ENCODE data around the gene CATSPER3.

Gene CATSPER3

DNA sequence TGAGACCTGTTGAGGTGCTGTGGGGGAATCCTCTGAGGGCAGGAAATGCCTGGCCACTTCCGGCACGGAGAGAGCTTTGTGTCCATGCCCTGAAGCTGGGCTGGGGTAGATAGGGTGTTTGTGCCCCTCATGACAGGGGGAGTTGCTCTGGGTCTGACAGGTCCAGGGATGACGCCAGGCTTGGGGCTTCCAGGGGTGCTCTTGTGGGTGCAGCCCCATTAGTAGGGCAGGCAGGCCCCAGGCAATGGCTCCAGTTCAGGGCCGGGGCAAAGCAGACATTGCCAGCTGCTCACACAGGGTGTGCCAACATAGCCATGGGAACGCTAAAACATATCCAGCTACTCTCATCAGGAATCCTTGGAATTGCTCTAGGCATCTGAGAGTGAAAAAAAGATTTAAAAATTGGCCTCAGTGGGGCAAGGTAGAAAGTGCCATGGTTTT lies 45.3 kb downstream of the CATSPER3 start:
- H3K27ac ChIP-seq (replicated peaks) = no peak overlapping the region
- no peak overlapping the region for H3K4me3 ChIP-seq (replicated peaks; ENCODE audit: insufficient read depth, low read length)
- TF ChIP-seq GABPA (IDR thresholded peaks at IDR 0.05; ENCODE audit: low read depth) = no peak
- TF ChIP-seq, protein P1, sequence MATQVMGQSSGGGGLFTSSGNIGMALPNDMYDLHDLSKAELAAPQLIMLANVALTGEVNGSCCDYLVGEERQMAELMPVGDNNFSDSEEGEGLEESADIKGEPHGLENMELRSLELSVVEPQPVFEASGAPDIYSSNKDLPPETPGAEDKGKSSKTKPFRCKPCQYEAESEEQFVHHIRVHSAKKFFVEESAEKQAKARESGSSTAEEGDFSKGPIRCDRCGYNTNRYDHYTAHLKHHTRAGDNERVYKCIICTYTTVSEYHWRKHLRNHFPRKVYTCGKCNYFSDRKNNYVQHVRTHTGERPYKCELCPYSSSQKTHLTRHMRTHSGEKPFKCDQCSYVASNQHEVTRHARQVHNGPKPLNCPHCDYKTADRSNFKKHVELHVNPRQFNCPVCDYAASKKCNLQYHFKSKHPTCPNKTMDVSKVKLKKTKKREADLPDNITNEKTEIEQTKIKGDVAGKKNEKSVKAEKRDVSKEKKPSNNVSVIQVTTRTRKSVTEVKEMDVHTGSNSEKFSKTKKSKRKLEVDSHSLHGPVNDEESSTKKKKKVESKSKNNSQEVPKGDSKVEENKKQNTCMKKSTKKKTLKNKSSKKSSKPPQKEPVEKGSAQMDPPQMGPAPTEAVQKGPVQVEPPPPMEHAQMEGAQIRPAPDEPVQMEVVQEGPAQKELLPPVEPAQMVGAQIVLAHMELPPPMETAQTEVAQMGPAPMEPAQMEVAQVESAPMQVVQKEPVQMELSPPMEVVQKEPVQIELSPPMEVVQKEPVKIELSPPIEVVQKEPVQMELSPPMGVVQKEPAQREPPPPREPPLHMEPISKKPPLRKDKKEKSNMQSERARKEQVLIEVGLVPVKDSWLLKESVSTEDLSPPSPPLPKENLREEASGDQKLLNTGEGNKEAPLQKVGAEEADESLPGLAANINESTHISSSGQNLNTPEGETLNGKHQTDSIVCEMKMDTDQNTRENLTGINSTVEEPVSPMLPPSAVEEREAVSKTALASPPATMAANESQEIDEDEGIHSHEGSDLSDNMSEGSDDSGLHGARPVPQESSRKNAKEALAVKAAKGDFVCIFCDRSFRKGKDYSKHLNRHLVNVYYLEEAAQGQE (IDR thresholded peaks at IDR 0.05; ENCODE audit: insufficient replicate concordance, low read depth) = no peak
- no peak for TF ChIP-seq POLR2AphosphoS5 (IDR thresholded peaks at IDR 0.05; ENCODE audit: low read depth)
- TF ChIP-seq, protein P2, sequence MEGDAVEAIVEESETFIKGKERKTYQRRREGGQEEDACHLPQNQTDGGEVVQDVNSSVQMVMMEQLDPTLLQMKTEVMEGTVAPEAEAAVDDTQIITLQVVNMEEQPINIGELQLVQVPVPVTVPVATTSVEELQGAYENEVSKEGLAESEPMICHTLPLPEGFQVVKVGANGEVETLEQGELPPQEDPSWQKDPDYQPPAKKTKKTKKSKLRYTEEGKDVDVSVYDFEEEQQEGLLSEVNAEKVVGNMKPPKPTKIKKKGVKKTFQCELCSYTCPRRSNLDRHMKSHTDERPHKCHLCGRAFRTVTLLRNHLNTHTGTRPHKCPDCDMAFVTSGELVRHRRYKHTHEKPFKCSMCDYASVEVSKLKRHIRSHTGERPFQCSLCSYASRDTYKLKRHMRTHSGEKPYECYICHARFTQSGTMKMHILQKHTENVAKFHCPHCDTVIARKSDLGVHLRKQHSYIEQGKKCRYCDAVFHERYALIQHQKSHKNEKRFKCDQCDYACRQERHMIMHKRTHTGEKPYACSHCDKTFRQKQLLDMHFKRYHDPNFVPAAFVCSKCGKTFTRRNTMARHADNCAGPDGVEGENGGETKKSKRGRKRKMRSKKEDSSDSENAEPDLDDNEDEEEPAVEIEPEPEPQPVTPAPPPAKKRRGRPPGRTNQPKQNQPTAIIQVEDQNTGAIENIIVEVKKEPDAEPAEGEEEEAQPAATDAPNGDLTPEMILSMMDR (IDR thresholded peaks at IDR 0.05; ENCODE audit: insufficient read depth, low read length) = no peak
- no peak for TF ChIP-seq SPI1 (IDR thresholded peaks at IDR 0.05; ENCODE audit: borderline replicate concordance, low read depth)
- DNase-seq (ENCODE audit: low read depth in 1 of 2, low spot score in 1 of 2) = no peak
- H3K27me3 ChIP-seq (ENCODE audit: insufficient read depth, poor library complexity, severe bottlenecking) = no peaks in the 10 kb centered on the region

DNA sequence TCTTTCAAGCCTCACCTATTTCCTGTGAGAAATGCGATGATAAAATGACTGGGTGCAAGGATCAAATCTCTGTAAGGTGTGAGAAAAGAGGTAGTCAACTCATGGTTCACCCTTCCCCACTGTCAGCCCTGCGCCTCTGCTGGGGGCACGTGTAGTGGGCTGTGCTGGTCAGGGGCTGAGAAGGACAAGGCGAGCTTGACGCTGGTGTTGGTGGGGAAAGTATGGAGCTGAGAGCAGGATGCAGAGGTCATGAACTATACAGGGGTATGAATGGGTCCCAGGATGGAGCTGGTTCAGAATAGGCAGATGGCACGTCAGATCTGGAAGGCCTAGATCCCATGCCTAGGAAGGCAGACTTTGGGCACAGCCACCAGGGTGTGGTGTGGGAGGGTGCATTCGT lies 45.7 kb downstream of the CATSPER3 start:
- H3K27ac ChIP-seq (replicated peaks) = no peak overlapping the region
- TF ChIP-seq POLR2AphosphoS5 (IDR thresholded peaks at IDR 0.05; ENCODE audit: low read depth) (no peak), GABPA (IDR thresholded peaks at IDR 0.05; ENCODE audit: low read depth) (no peak), SPI1 (IDR thresholded peaks at IDR 0.05; ENCODE audit: borderline replicate concordance, low read depth) (no peak)
- TF ChIP-seq, protein P2 (IDR thresholded peaks at IDR 0.05; ENCODE audit: insufficient read depth, low read length) = no peak
- TF ChIP-seq, protein P1 (IDR thresholded peaks at IDR 0.05; ENCODE audit: insufficient replicate concordance, low read depth) = no peak

DNA sequence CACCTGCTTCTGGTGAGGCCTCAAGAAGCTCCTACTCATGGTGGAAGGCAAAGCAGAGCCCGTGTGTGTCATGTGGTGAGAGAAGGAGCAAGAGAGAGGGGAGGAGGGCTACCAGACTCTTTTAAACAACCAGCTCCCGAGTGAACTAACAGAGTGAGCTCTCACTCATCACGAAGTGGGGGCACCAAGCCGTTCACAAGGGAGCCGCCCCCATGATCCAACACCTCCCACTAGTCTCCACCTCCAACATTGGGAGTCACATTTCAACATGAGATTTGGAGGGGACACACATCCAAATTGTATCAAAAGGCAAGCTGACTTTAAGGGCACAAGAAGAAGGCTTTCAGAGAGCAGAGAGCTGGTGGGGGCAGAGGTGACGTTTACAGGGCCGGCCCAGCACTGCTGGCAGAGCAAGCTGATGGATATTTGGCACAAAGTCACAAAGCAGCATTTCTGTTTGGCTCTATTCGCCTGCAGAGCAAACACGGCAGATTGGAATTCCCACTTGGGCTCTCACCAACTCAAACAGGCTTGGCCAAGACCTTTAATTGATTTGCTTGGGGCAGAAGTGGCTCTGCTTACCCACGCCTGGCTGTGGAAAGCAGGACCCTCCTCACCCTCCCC lies 46.4 kb downstream of the CATSPER3 start:
- DNase-seq (ENCODE audit: low read depth in 1 of 2, low spot score in 1 of 2) = no peak
- TF ChIP-seq GABPA (IDR thresholded peaks at IDR 0.05; ENCODE audit: low read depth) = no peak
- TF ChIP-seq, protein P1 (IDR thresholded peaks at IDR 0.05; ENCODE audit: insufficient replicate concordance, low read depth) = no peak
- TF ChIP-seq, protein P2 (IDR thresholded peaks at IDR 0.05; ENCODE audit: insufficient read depth, low read length) = no peak
- no peak for TF ChIP-seq POLR2AphosphoS5 (IDR thresholded peaks at IDR 0.05; ENCODE audit: low read depth)
- TF ChIP-seq SPI1 (IDR thresholded peaks at IDR 0.05; ENCODE audit: borderline replicate concordance, low read depth) = no peak
- Histone ChIP-seq H3K27me3 (ENCODE audit: insufficient read depth, poor library complexity, severe bottlenecking) (no peaks in the 10 kb centered on the region), H3K4me3 (replicated peaks; ENCODE audit: insufficient read depth, low read length) (no peak overlapping the region), H3K27ac (replicated peaks) (no peak overlapping the region)

More for the DNA sequence above, 45.7 kb downstream of the CATSPER3 start:
- Histone ChIP-seq H3K4me3 (replicated peaks; ENCODE audit: insufficient read depth, low read length) (no peak overlapping the region), H3K27me3 (ENCODE audit: insufficient read depth, poor library complexity, severe bottlenecking) (no peaks in the 10 kb centered on the region)
- DNase-seq (ENCODE audit: low read depth in 1 of 2, low spot score in 1 of 2) = no peak
